ENCODE data around the gene CCNDBP1.
"Not testable (repeated sequence)": the region's sequence is repeated elsewhere in the genome, so short reads cannot be mapped to it uniquely, and the experiment has no call there.

CCNDBP1 gene

GRCh38 chr15:43215961-43216360, 30.8 kb downstream of the CCNDBP1 start:
- DNase-seq = no peak

GRCh38 chr15:43218908-43219706, 33.9 kb downstream of the CCNDBP1 start:
- DNase-seq = no peak

- DNase-seq = peak in 1 of 2 donors; percentile 3
Measured at GRCh38 chr15:43219929-43220928, 35.0 kb downstream of the CCNDBP1 start.

- DNase-seq = no peak
Measured at GRCh38 chr15:43220991-43221403, 35.8 kb downstream of the CCNDBP1 start, which contains the start of gene EPB42. EPB42 (minus strand) TSS chr15:43221018; CDS start chr15:43220825, 193 bp downstream.

DNA sequence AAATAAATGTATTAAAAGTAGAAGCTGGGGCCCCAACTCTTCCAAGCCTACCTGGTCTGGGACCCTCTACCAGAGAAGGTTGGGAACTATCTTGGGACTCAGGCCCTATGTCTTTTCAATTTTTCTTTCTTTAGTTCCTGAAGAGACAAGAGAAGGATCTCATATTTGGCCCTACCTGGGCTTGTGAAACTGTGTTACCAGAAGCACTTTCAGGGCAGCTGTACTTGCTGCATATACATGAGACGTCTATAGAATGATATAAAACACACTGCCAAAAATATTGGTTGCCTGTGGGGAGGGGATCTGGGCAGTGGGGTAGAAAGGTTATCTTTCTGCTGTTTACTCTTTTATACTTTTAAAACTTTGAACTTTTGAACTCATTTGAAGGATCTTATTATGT, 36.2 kb downstream of the CCNDBP1 start:
- DNase-seq = no peak

DNA sequence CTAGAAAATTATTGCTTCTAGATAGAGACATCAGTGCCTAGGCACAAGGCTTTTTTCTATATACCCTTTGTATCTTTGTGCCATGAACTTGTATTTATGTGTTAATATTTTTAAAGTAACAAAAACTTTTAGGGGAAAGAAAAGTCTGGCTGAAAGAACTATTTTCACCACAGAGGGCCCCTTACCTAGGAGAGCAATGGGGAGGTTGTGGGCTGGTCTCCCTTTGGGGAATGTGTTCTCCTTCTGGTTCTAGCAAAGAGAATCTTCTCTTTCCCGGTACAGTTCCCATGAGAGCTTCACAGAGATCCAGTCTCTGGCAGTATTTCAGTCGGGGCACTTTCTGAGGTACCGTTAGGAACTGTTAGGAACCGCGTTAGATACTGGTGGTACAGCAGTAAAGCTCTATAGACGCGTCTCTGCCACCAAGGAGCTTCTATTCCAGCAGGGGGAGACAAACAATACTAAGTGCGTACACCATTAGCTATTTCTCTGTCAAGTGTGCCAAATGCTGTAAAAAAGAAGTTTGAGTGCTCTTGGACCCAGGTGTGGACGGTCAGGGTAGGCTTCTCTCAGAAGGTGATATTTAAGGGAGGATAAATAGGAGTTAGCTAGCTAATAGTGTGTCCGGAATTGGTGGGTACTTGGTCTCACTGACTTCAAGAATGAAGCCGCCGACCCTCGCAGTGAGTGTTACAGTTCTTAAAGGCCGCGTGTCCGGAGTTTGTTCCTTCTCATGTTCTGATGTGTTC, 40.2 kb downstream of the CCNDBP1 start:
- DNase-seq = peak; percentile 37 to 65

DNA sequence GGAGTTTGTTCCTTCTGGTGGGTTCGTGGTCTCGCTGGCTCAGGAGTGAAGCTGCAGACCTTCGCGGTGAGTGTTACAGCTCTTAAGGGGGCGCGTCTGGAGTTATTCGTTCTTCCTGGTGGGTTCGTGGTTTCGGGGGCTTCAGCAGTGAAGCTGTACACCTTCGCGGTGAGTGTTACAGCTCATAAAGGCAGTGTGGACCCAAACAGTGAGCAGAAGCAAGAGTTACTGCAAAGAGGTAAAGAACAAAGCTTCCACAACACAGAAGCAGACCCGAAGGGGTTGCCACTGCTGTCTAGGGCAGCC, 40.7 kb downstream of the CCNDBP1 start:
- not testable (repeated sequence) for DNase-seq

GRCh38 chr15:43226436-43227305, 41.5 kb downstream of the CCNDBP1 start:
- DNase-seq = no peak

- DNase-seq = no peak
Measured at GRCh38 chr15:43229977-43230376, 44.8 kb downstream of the CCNDBP1 start.

GRCh38 chr15:43230640-43231115, 45.5 kb downstream of the CCNDBP1 start:
- no peak for DNase-seq

GRCh38 chr15:43232289-43232874, 47.2 kb downstream of the CCNDBP1 start:
- DNase-seq = no peak

GRCh38 chr15:43235536-43235935, 50.3 kb downstream of the CCNDBP1 start:
- DNase-seq = no peak

GRCh38 chr15:43237842-43238470, 52.8 kb downstream of the CCNDBP1 start:
- no peak for DNase-seq

DNA sequence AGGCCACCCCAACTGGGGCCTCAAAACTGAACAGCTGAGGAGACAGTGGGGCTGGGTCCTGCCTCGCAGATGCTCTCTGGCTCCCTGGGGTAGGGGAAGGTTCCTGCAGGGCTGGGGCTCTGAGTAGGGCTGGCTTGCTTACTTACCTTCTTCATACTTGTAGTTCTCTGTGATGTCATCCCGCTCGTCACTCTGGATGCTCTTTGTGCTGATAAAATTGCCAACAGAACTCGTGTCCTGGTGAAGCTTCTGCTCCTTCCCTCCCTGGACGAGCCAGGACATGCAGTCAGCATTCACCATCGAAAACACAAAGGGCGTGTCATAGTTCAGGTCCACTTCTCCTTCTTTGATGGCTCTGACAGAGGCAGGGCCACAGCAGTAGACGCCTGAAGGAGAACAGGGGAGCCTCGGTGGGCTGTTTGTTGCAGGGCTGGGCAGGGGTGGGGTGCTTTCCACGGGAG, 53.5 kb downstream of the CCNDBP1 start:
- no peak for DNase-seq

DNA sequence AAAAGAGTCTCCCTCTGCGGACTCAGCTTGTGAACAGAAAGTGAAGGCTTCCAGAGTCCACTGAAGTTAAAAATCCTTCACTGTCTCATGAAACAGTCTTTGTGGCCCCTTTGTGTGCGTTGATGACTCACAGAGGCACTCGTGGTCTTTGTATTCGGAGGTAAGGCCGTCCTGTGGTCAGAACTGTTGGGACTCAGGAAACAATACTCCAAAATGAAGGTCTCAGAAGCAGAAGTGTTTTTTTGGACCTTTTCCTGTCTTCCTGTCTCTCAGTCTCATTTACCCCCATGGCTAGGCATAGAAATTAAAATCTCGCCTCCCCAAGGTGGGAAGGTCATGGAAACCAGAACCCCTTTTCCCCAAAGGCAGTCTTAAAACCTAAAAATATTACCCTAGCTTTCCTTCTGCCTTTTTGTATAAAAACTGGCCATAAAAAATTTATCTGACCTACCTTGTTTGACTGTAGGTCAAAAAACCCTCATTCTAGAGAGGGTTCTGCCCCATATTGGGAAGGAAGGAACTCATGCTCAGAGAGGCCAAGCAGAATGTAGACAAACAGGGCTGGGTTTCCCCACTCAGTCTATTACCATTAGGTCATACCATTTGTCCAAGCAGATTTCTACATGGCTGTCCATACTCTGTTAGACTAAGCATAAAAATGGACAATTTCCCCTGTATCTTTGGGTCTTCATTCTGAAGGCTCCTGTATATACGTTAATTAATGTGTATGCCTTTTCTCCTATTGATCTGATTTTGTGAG, 54.7 kb downstream of the CCNDBP1 start:
- no peak for DNase-seq

GRCh38 chr15:43241100-43241499, 55.9 kb downstream of the CCNDBP1 start:
- no peak for DNase-seq

DNA sequence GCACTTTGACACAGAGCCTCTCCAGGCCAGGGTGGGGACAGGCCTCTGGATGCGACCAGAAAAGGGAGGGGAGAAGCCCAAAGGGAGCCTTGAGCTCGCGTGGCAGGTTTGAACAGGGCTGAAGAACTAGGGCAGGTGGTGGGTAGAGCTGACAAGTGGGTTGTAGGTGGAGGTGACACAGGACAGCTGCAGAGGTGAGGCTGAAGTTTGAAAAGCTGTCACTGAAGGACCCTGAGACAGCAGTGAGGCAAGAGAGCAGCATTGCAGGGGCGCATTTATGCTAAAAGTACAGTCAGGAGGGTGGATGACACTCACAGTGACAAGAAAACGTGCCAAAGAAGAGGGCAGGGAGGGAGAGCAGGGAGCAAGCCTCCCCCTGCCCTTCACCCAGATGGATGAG, 57.4 kb downstream of the CCNDBP1 start:
- no peak for DNase-seq

DNA sequence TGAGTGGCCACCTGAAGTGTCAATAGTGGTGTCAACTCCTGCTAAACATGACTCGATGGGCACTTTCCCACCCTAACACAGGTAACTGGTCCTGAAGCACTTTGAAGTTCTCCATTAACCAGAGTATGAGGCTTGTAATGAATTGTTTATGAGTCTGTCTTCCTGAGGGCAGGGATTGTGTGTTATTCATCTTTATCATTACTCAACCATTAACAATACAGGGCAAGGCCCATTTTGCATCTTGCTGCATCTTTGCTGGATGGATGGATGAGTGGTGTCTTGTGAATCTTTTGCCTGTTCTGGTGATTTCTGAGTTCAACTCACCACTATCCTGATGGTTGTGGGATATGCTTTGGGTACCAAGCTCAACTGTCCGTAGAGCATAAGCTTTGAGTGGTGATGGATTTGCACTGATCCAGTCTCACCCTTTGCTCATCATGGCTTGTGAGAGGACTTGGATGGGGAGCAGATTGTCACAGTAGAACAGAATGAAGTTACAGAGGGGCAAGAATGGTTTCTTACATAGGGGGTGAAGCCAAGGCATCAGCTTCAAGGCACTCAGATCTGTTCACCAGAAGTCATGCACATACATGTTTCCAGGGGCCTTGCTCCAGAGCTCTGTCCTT, 57.9 kb downstream of the CCNDBP1 start:
- no peak for DNase-seq

DNA sequence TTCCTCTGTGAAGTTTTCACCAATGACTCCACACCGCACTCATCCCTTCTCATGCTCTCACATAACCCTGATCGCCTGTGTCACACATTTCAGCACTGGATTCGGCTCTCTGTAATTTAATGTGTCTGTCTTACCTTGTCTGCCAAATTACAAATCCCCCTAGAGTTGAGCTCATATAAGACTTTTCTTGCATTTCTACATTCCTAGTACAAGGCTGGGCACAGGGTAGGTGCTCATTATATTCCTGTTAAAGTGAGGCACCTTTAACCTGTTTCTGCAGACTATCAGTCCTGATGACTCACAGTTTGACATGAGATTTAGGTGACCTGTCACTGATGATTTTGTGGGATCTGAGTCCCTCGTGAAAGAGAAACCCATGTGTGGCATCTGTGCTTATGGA, 58.9 kb downstream of the CCNDBP1 start:
- no peak for DNase-seq

Measured in CD4-positive, alpha-beta T cell treated with Interferon alpha-2 for 1 hour (primary cell).